ENCODE measurements around the gene PLSCR5.

The PLSCR5 gene

GRCh38 chr3:146544002-146544928 is 60.9 kb downstream of the PLSCR5 start, which contains the start of gene PLSCR1:
PLSCR1 (minus strand) TSS chr3:146544607; CDS start chr3:146536552, 8,055 bp downstream.
- peak; percentile 16 to 88 (median 70) for DNase-seq

GRCh38 chr3:146543461-146544001 is 61.6 kb downstream of the PLSCR5 start:
- DNase-seq: no peak

GRCh38 chr3:146542978-146543377 is 62.2 kb downstream of the PLSCR5 start:
- DNase-seq: no peak

- DNase-seq: peak in 1 of 56 donors; percentile 5
These were observed 63.0 kb downstream of the PLSCR5 start for GRCh38 chr3:146542179-146542578.

GRCh38 chr3:146540978-146541377 is 64.2 kb downstream of the PLSCR5 start:
- no peak for DNase-seq

- DNase-seq: no peak
These were observed 64.9 kb downstream of the PLSCR5 start for GRCh38 chr3:146540236-146540635.

GRCh38 chr3:146539315-146539714 is 65.8 kb downstream of the PLSCR5 start:
- no peak for DNase-seq

- DNase-seq: no peak
These were observed 67.5 kb downstream of the PLSCR5 start for GRCh38 chr3:146537603-146538002.

GRCh38 chr3:146536681-146537080 is 68.5 kb downstream of the PLSCR5 start:
- DNase-seq: no peak
